Progenitor cell of endocrine pancreas (in vitro differentiated cells): Measurements from ENCODE around the gene ULBP2. TPM values are rescaled to one million over a fixed set of nuclear protein-coding genes. Genes with fewer than 3 reads are reported as not detected.
A peak's percentile ranks its signal among the peaks of the same experiment; 100 is the strongest.
"Not testable (repeated sequence)": the region's sequence is repeated elsewhere in the genome, so short reads cannot be mapped to it uniquely, and the experiment has no call there.

Experiments used
- DNase-seq: peaks from one replicate; pipeline ENCODE4 v3.0.0; 2021; ENCODE audit warnings: low spot score; ENCODE audit not compliant: unreplicated experiment
- H3K27ac Mint-ChIP-seq: 2 replicates; pipeline ENCODE4 v1.8.0; 2021; ENCODE audit warnings: mild to moderate bottlenecking, moderate library complexity, mixed read lengths
- H3K27me3 Mint-ChIP-seq: 2 replicates; pipeline ENCODE4 v1.8.0; 2021; ENCODE audit warnings: mixed read lengths
- H3K36me3 Mint-ChIP-seq: 2 replicates; pipeline ENCODE4 v1.8.0; 2022; ENCODE audit warnings: mixed read lengths; ENCODE audit not compliant: insufficient read depth
- H3K4me1 Mint-ChIP-seq: 2 replicates; pipeline ENCODE4 v1.8.0; 2021; ENCODE audit warnings: low read depth, mixed read lengths
- H3K4me3 Mint-ChIP-seq: 2 replicates; pipeline ENCODE4 v1.8.0; 2021; ENCODE audit warnings: low read depth, mild to moderate bottlenecking, moderate library complexity, mixed read lengths
- H3K9me3 Mint-ChIP-seq: 2 replicates; pipeline ENCODE4 v1.8.0; 2021; ENCODE audit warnings: low read depth, mixed read lengths
- CTCF ChIP-seq: fragments of 200-600 bp; sonication (generic); IDR thresholded peaks from one replicate; pipeline ENCODE4 v1.5.0; 2021; ENCODE audit warnings: antibody characterized with exemption, mild to moderate bottlenecking; ENCODE audit not compliant: unreplicated experiment
- total RNA-seq: library from RNA; stranded (reverse); gene quantifications from 2 replicates; pipeline ENCODE4 v1.2.1, GENCODE V29; 2021

ULBP2 gene
- total RNA-seq, 1 donor from 2014 or later = not detected

GRCh38 chr6:149924206-149924932, 17.4 kb upstream of the ULBP2 start:
- Mint-ChIP-seq H3K36me3 (no peaks in the 10 kb centered on the region), H3K4me1 (peaks cover 7% of the 10 kb centered on the region), H3K9me3 (no peaks in the 10 kb centered on the region), H3K27me3 (peaks cover 90% of the 10 kb centered on the region), H3K4me3 (peak overlapping the region; percentile 15), H3K27ac (no peak overlapping the region)
- no peak for DNase-seq
- no peak for TF ChIP-seq CTCF

- Mint-ChIP-seq H3K4me3 (no peak overlapping the region), H3K36me3 (no peaks in the 10 kb centered on the region), H3K27me3 (peaks cover 90% of the 10 kb centered on the region), H3K9me3 (no peaks in the 10 kb centered on the region), H3K27ac (no peak overlapping the region), H3K4me1 (peaks cover 7% of the 10 kb centered on the region)
- TF ChIP-seq CTCF = no peak
- no peak for DNase-seq
Measured at GRCh38 chr6:149924933-149925252, 16.9 kb upstream of the ULBP2 start.

GRCh38 chr6:149925253-149925973, 16.4 kb upstream of the ULBP2 start:
- Mint-ChIP-seq H3K4me3 (peak overlapping the region; percentile 75), H3K27ac (no peak overlapping the region), H3K4me1 (peaks cover 7% of the 10 kb centered on the region), H3K9me3 (no peaks in the 10 kb centered on the region), H3K36me3 (no peaks in the 10 kb centered on the region), H3K27me3 (peaks cover 90% of the 10 kb centered on the region)
- DNase-seq = no peak
- TF ChIP-seq CTCF = no peak

GRCh38 chr6:149925974-149926777, 15.6 kb upstream of the ULBP2 start:
- Mint-ChIP-seq H3K36me3 (no peaks in the 10 kb centered on the region), H3K27ac (peak overlapping the region; percentile 74), H3K4me1 (peaks cover 7% of the 10 kb centered on the region), H3K27me3 (peaks cover 90% of the 10 kb centered on the region), H3K4me3 (peak overlapping the region; percentile 75), H3K9me3 (no peaks in the 10 kb centered on the region)
- peak; percentile 91 for DNase-seq
- TF ChIP-seq CTCF = peak; percentile 90

- not testable (repeated sequence) for DNase-seq, H3K4me3 Mint-ChIP-seq, H3K36me3 Mint-ChIP-seq, H3K4me1 Mint-ChIP-seq, H3K27ac Mint-ChIP-seq, H3K9me3 Mint-ChIP-seq
- H3K27me3 Mint-ChIP-seq = peaks cover 90% of the 10 kb centered on the region
Measured at GRCh38 chr6:149927025-149927424, 14.8 kb upstream of the ULBP2 start.
